Central memory CD8-positive, alpha-beta T cell (primary cell): ENCODE measurements around the gene ANKMY2.
"Not testable (repeated sequence)": the region's sequence is repeated elsewhere in the genome, so short reads cannot be mapped to it uniquely, and the experiment has no call there.

Source experiments
- ATAC-seq: fragments of 150-1000 bp; cut with Tn5 transposase; replicated peaks from 2 replicates; pipeline ENCODE4 v1.10.0; 2022; ENCODE audit warnings: mild to moderate bottlenecking, moderate FRiP score, moderate number of reproducible peaks; ENCODE audit not compliant: poor library complexity, severe bottlenecking; ENCODE audit errors: extremely low read depth
- DNase-seq, 2 donors: peaks; one replicate each; pipeline ENCODE4 v3.0.0; 2021; ENCODE audit warnings: low spot score in 2 of 2
- H3K27ac Mint-ChIP-seq: one replicate; pipeline ENCODE4 v1.8.0; 2022; ENCODE audit warnings: low read depth, mild to moderate bottlenecking, moderate library complexity, mixed read lengths
- H3K27me3 Mint-ChIP-seq: one replicate; pipeline ENCODE4 v1.8.0; 2022; ENCODE audit warnings: mixed read lengths
- H3K36me3 Mint-ChIP-seq: one replicate; pipeline ENCODE4 v1.8.0; 2022; ENCODE audit warnings: mild to moderate bottlenecking, moderate library complexity, mixed read lengths; ENCODE audit not compliant: insufficient read depth
- H3K4me1 Mint-ChIP-seq: one replicate; pipeline ENCODE4 v1.8.0; 2022; ENCODE audit warnings: mixed read lengths
- H3K4me3 Mint-ChIP-seq: one replicate; pipeline ENCODE4 v1.8.0; 2022; ENCODE audit warnings: mild to moderate bottlenecking, moderate library complexity, mixed read lengths
- H3K9me3 Mint-ChIP-seq: one replicate; pipeline ENCODE4 v1.8.0; 2022; ENCODE audit warnings: mixed read lengths

ANKMY2 gene

GRCh38 chr7:16670731-16671344, 25.3 kb upstream of the ANKMY2 start:
- ATAC-seq, result no peak
- Mint-ChIP-seq H3K27ac (no peak overlapping the region), H3K36me3 (peaks cover 22% of the 10 kb centered on the region), H3K4me1 (peaks cover 5% of the 10 kb centered on the region), H3K4me3 (no peak overlapping the region), H3K9me3 (no peaks in the 10 kb centered on the region), H3K27me3 (no peaks in the 10 kb centered on the region)
- no peak for DNase-seq

DNA sequence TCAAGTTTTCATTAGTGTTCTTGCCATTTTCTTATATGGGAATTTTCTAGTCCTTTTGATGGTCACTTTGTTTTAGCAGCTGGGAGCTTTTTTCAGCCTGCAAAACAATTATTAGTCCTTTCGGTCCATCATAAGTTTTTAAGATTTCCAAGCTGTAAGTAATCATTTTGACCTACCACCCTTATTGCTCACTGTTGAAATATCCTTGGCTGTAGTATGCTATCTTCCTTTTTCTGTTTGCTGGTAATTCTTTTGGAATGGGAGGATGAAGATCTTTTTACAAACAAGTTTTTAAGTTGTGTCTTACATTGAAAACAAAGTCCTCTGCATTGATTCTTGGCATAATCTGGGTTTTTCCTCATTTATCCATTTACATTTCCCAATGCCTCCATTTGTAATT, 24.5 kb upstream of the ANKMY2 start:
- Mint-ChIP-seq H3K27me3 (no peaks in the 10 kb centered on the region), H3K4me3 (no peak overlapping the region), H3K9me3 (no peaks in the 10 kb centered on the region), H3K36me3 (peaks cover 15% of the 10 kb centered on the region), H3K27ac (no peak overlapping the region), H3K4me1 (peaks cover 5% of the 10 kb centered on the region)
- ATAC-seq (no peak), DNase-seq (no peak)

- H3K9me3 Mint-ChIP-seq, result no peaks in the 10 kb centered on the region
- ATAC-seq (no peak), DNase-seq (no peak)
- no peak overlapping the region for H3K4me3 Mint-ChIP-seq
- H3K36me3 Mint-ChIP-seq, result peaks cover 15% of the 10 kb centered on the region
- H3K27me3 Mint-ChIP-seq, result no peaks in the 10 kb centered on the region
- peaks cover 5% of the 10 kb centered on the region for H3K4me1 Mint-ChIP-seq
- no peak overlapping the region for H3K27ac Mint-ChIP-seq
Measured at GRCh38 chr7:16669581-16669980, 24.0 kb upstream of the ANKMY2 start.

GRCh38 chr7:16668978-16669377, 23.4 kb upstream of the ANKMY2 start:
- DNase-seq (no peak), ATAC-seq (no peak)
- Mint-ChIP-seq H3K27me3 (no peaks in the 10 kb centered on the region), H3K36me3 (peaks cover 15% of the 10 kb centered on the region), H3K9me3 (no peaks in the 10 kb centered on the region), H3K4me3 (no peak overlapping the region), H3K27ac (no peak overlapping the region), H3K4me1 (peaks cover 5% of the 10 kb centered on the region)

GRCh38 chr7:16668049-16668858, 22.7 kb upstream of the ANKMY2 start:
- H3K27ac Mint-ChIP-seq, result no peak overlapping the region
- H3K36me3 Mint-ChIP-seq, result peaks cover 15% of the 10 kb centered on the region
- no peaks in the 10 kb centered on the region for H3K27me3 Mint-ChIP-seq
- ATAC-seq (no peak), DNase-seq (no peak)
- H3K4me1 Mint-ChIP-seq, result peaks cover 5% of the 10 kb centered on the region
- no peak overlapping the region for H3K4me3 Mint-ChIP-seq
- H3K9me3 Mint-ChIP-seq, result no peaks in the 10 kb centered on the region

GRCh38 chr7:16667355-16667754, 21.8 kb upstream of the ANKMY2 start:
- H3K4me1 Mint-ChIP-seq, result peaks cover 9% of the 10 kb centered on the region
- H3K9me3 Mint-ChIP-seq, result no peaks in the 10 kb centered on the region
- H3K4me3 Mint-ChIP-seq, result no peak overlapping the region
- H3K27me3 Mint-ChIP-seq, result no peaks in the 10 kb centered on the region
- no peak for ATAC-seq
- DNase-seq, result no peak
- peaks cover 14% of the 10 kb centered on the region for H3K36me3 Mint-ChIP-seq
- H3K27ac Mint-ChIP-seq, result no peak overlapping the region

DNA sequence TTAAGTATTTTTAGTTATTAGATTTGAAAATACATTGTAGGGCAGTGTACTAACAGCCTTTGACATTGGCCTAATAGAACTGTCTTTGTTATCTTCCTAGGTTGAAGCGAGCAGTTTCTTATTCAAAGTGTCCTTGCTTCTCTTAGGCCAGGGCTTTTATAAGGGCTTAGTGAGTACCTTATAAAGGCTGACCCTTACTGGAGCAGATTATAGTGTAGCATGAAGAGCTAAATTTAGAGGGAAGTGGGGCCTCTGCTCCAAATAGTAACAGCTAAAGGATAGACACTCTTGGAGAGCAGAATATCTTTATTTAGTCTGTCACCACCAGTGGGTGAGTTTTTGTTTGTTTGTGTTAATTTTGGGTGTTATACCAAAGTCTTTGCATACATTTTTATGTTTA, 16.4 kb upstream of the ANKMY2 start:
- ATAC-seq (no peak), DNase-seq (no peak)
- Mint-ChIP-seq H3K36me3 (peaks cover 5% of the 10 kb centered on the region), H3K9me3 (no peaks in the 10 kb centered on the region), H3K4me1 (peaks cover 25% of the 10 kb centered on the region), H3K4me3 (no peak overlapping the region), H3K27ac (no peak overlapping the region), H3K27me3 (no peaks in the 10 kb centered on the region)

GRCh38 chr7:16660702-16661464, 15.3 kb upstream of the ANKMY2 start:
- ATAC-seq (no peak), DNase-seq (no peak)
- no peaks in the 10 kb centered on the region for H3K9me3 Mint-ChIP-seq
- no peak overlapping the region for H3K4me3 Mint-ChIP-seq
- no peaks in the 10 kb centered on the region for H3K27me3 Mint-ChIP-seq
- H3K4me1 Mint-ChIP-seq, result peaks cover 25% of the 10 kb centered on the region
- no peak overlapping the region for H3K27ac Mint-ChIP-seq
- no peaks in the 10 kb centered on the region for H3K36me3 Mint-ChIP-seq

GRCh38 chr7:16659854-16660497, 14.4 kb upstream of the ANKMY2 start:
- not testable (repeated sequence) for H3K36me3 Mint-ChIP-seq, H3K4me3 Mint-ChIP-seq, H3K27ac Mint-ChIP-seq, DNase-seq, H3K9me3 Mint-ChIP-seq, H3K27me3 Mint-ChIP-seq, ATAC-seq
- peaks cover 31% of the 10 kb centered on the region for H3K4me1 Mint-ChIP-seq

DNA sequence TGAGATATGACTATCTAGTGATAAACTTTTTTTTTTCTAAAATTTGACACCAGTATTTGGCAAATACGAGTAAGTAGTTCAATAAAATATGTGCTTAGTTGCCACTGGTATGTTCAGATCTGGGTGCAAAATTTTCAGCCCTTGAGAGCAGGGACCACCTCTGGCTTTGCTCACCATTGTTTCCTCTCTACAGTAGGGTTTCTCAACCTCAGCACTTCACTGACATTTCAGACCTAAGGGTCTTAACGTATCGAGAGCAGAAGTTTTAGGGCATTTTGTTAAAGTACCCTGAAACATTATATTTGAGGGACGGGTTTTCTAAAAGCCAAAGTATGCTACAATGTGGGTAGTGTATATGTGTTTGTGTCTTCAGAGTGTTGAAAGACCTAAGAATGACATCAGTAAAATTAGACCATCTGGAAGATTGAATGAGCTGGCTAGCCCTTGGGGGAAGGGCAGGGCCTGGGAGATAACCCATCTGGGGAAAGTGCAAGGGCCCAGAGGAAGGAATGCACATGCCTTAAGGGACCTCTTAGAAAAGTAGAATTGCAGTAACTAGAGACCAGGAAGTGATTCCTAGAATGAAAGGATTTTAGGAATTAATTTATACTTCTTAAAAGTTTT, 12.2 kb upstream of the ANKMY2 start:
- Mint-ChIP-seq H3K27me3 (no peaks in the 10 kb centered on the region), H3K36me3 (peaks cover under 1% of the 10 kb centered on the region), H3K9me3 (no peaks in the 10 kb centered on the region), H3K27ac (no peak overlapping the region), H3K4me3 (no peak overlapping the region), H3K4me1 (peaks cover 37% of the 10 kb centered on the region)
- ATAC-seq, result no peak
- DNase-seq, result no peak

GRCh38 chr7:16656141-16656540, 10.6 kb upstream of the ANKMY2 start:
- Mint-ChIP-seq H3K36me3 (peaks cover 1% of the 10 kb centered on the region), H3K27me3 (no peaks in the 10 kb centered on the region), H3K27ac (no peak overlapping the region), H3K4me1 (peaks cover 33% of the 10 kb centered on the region), H3K9me3 (no peaks in the 10 kb centered on the region), H3K4me3 (no peak overlapping the region)
- ATAC-seq, result no peak
- no peak for DNase-seq

DNA sequence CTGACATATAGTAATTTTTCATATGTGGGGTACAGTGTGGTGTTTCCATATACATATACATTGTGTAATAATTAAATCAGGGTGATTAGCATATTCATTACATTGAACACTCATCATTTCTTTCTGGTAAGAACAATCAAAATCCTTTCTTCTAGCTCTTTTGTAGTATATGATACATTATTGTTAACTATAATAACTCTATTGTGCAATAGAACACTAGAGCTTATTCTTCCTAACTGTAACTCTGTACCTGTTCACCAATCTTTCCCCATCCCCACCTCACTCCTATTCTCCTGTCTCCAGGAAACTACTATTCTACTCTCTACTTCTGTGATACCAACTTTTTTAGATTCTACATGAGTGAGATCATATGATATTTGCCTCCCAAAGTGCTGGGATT, 9.8 kb upstream of the ANKMY2 start:
- DNase-seq (no peak), ATAC-seq (no peak)
- H3K27ac Mint-ChIP-seq, result no peak overlapping the region
- H3K4me3 Mint-ChIP-seq, result no peak overlapping the region
- H3K27me3 Mint-ChIP-seq, result no peaks in the 10 kb centered on the region
- peaks cover 32% of the 10 kb centered on the region for H3K4me1 Mint-ChIP-seq
- peaks cover 1% of the 10 kb centered on the region for H3K36me3 Mint-ChIP-seq
- no peaks in the 10 kb centered on the region for H3K9me3 Mint-ChIP-seq
